Ascending aorta (tissue), 2 donors: ENCODE data around the gene EPHA5. TPM values are rescaled to one million over a fixed set of nuclear protein-coding genes. Genes with fewer than 3 reads are reported as not detected.

ENCODE experiments used
- DNase-seq, 2 donors: peaks; one replicate each; pipeline ENCODE4 v3.0.0-alpha.2; 2019; ENCODE audit warnings: low spot score in 2 of 2
- H3K27ac ChIP-seq, 2 donors: fragments of 200-600 bp; sonication (generic); one replicate each; pipeline ENCODE4 v1.5.1; 2016 to 2017; ENCODE audit warnings: mild to moderate bottlenecking in 1 of 2
- H3K27me3 ChIP-seq: fragments of 200-600 bp; sonication (generic); one replicate; pipeline ENCODE4 v1.5.1; 2017
- H3K36me3 ChIP-seq, 2 donors: fragments of 200-600 bp; sonication (generic); one replicate each; pipeline ENCODE4 v1.5.1; 2016
- H3K4me1 ChIP-seq, 2 donors: fragments of 200-600 bp; sonication (generic); one replicate each; pipeline ENCODE4 v1.5.1; 2016 to 2017; ENCODE audit warnings: mild to moderate bottlenecking in 1 of 2
- H3K4me3 ChIP-seq, 2 donors: fragments of 200-600 bp; sonication (generic); one replicate each; pipeline ENCODE4 v1.5.1; 2016 to 2017; ENCODE audit warnings: mild to moderate bottlenecking in 1 of 2
- H3K9me3 ChIP-seq, 2 donors: fragments of 200-600 bp; sonication (generic); one replicate each; pipeline ENCODE4 v1.5.1; 2016
- CTCF ChIP-seq, 3 experiments: fragments of 200-600 bp in 2 of 3; fragments of 450-650 bp in 1 of 3; sonication (generic) in 2 of 3; IDR thresholded peaks; one replicate each; pipeline ENCODE4 v1.5.1; 2016 to 2019; ENCODE audit warnings: antibody characterized with exemption in 3 of 3, mild to moderate bottlenecking in 1 of 3, moderate library complexity in 1 of 3
- intact Hi-C: fragments of 100-400 bp; cut with DNase I; formaldehyde crosslinking; loops from one replicate; pipeline ENCODE4 v1.15.1; 2023
- total RNA-seq: library from RNA; depleted of rRNA; stranded (reverse); fragments of >200 nt; gene quantifications from one replicate; pipeline ENCODE4 v1.1.0, GENCODE V29; 2016

Gene EPHA5
- total RNA-seq, 1 donor from 2014 or later: not detected

- no peaks in the 10 kb centered on the region for H3K27me3 ChIP-seq
- intact Hi-C loops: no loop called here
- no peaks in the 10 kb centered on the region for H3K36me3 ChIP-seq
Observed at GRCh38 chr4:65589331-65589730, 81.0 kb downstream of the EPHA5 start.

GRCh38 chr4:65580551-65580950, 89.7 kb downstream of the EPHA5 start:
- no peaks in the 10 kb centered on the region for H3K4me1 ChIP-seq
- DNase-seq: no peak
- H3K27me3 ChIP-seq: no peaks in the 10 kb centered on the region
- no peak overlapping the region for H3K27ac ChIP-seq
- H3K4me3 ChIP-seq: no peak overlapping the region
- H3K9me3 ChIP-seq: no peaks in the 10 kb centered on the region
- H3K36me3 ChIP-seq: no peaks in the 10 kb centered on the region
- intact Hi-C loops: no loop called here
- TF ChIP-seq CTCF (IDR thresholded peaks at IDR 0.05): no peak

More at GRCh38 chr4:65589331-65589730, 81.0 kb downstream of the EPHA5 start:
- no peak overlapping the region for H3K27ac ChIP-seq
- H3K4me1 ChIP-seq: no peaks in the 10 kb centered on the region
- H3K9me3 ChIP-seq: no peaks in the 10 kb centered on the region
- TF ChIP-seq CTCF (IDR thresholded peaks at IDR 0.05): no peak
- no peak for DNase-seq
- no peak overlapping the region for H3K4me3 ChIP-seq

- intact Hi-C loops: no loop called here
- Histone ChIP-seq H3K27ac (no peak overlapping the region), H3K4me3 (no peak overlapping the region), H3K4me1 (no peaks in the 10 kb centered on the region), H3K9me3 (no peaks in the 10 kb centered on the region), H3K36me3 (no peaks in the 10 kb centered on the region), H3K27me3 (no peaks in the 10 kb centered on the region)
- no peak for TF ChIP-seq CTCF (IDR thresholded peaks at IDR 0.05)
- no peak for DNase-seq
Observed at GRCh38 chr4:65566473-65566872, 103.8 kb downstream of the EPHA5 start.

GRCh38 chr4:65561164-65561563, 109.1 kb downstream of the EPHA5 start:
- intact Hi-C loops: no loop called here
- Histone ChIP-seq H3K4me1 (no peaks in the 10 kb centered on the region), H3K27me3 (no peaks in the 10 kb centered on the region), H3K36me3 (no peaks in the 10 kb centered on the region), H3K27ac (no peak overlapping the region), H3K9me3 (no peaks in the 10 kb centered on the region), H3K4me3 (no peak overlapping the region)
- no peak for DNase-seq
- TF ChIP-seq CTCF (IDR thresholded peaks at IDR 0.05): no peak

- H3K4me1 ChIP-seq: no peaks in the 10 kb centered on the region
- no peaks in the 10 kb centered on the region for H3K36me3 ChIP-seq
- intact Hi-C loops: no loop called here
- H3K27ac ChIP-seq: no peak overlapping the region
- H3K9me3 ChIP-seq: no peaks in the 10 kb centered on the region
- no peaks in the 10 kb centered on the region for H3K27me3 ChIP-seq
- DNase-seq: no peak
- no peak overlapping the region for H3K4me3 ChIP-seq
- TF ChIP-seq CTCF (IDR thresholded peaks at IDR 0.05): no peak
Observed at GRCh38 chr4:65559270-65559669, 111.0 kb downstream of the EPHA5 start.

GRCh38 chr4:65552057-65552456, 118.2 kb downstream of the EPHA5 start:
- H3K36me3 ChIP-seq: no peaks in the 10 kb centered on the region
- no peaks in the 10 kb centered on the region for H3K9me3 ChIP-seq
- DNase-seq: no peak
- H3K4me1 ChIP-seq: no peaks in the 10 kb centered on the region
- intact Hi-C loops: no loop called here
- no peak overlapping the region for H3K4me3 ChIP-seq
- no peaks in the 10 kb centered on the region for H3K27me3 ChIP-seq
- H3K27ac ChIP-seq: no peak overlapping the region
- TF ChIP-seq CTCF (IDR thresholded peaks at IDR 0.05): no peak
